Progenitor cell of endocrine pancreas (in vitro differentiated cells): ENCODE results near the gene KCNA3. TPM values are rescaled to one million over a fixed set of nuclear protein-coding genes. Genes with fewer than 3 reads are reported as not detected.
"Not testable (repeated sequence)": the region's sequence is repeated elsewhere in the genome, so short reads cannot be mapped to it uniquely, and the experiment has no call there.

Experiments used
- DNase-seq: peaks from one replicate; pipeline ENCODE4 v3.0.0; 2021; ENCODE audit warnings: low spot score; ENCODE audit not compliant: unreplicated experiment
- H3K27ac Mint-ChIP-seq: 2 replicates; pipeline ENCODE4 v1.8.0; 2021; ENCODE audit warnings: mild to moderate bottlenecking, moderate library complexity, mixed read lengths
- H3K27me3 Mint-ChIP-seq: 2 replicates; pipeline ENCODE4 v1.8.0; 2021; ENCODE audit warnings: mixed read lengths
- H3K36me3 Mint-ChIP-seq: 2 replicates; pipeline ENCODE4 v1.8.0; 2022; ENCODE audit warnings: mixed read lengths; ENCODE audit not compliant: insufficient read depth
- H3K4me1 Mint-ChIP-seq: 2 replicates; pipeline ENCODE4 v1.8.0; 2021; ENCODE audit warnings: low read depth, mixed read lengths
- H3K4me3 Mint-ChIP-seq: 2 replicates; pipeline ENCODE4 v1.8.0; 2021; ENCODE audit warnings: low read depth, mild to moderate bottlenecking, moderate library complexity, mixed read lengths
- H3K9me3 Mint-ChIP-seq: 2 replicates; pipeline ENCODE4 v1.8.0; 2021; ENCODE audit warnings: low read depth, mixed read lengths
- total RNA-seq: library from RNA; stranded (reverse); gene quantifications from 2 replicates; pipeline ENCODE4 v1.2.1, GENCODE V29; 2021
- TF ChIP-seq, protein P1 (sequence below): fragments of 200-600 bp; sonication (generic); IDR thresholded peaks from one replicate; pipeline ENCODE4 v1.5.0; 2021; ENCODE audit warnings: antibody characterized with exemption, mild to moderate bottlenecking; ENCODE audit not compliant: unreplicated experiment

Gene KCNA3
- total RNA-seq, 1 donor from 2014 or later = 0.72 TPM

GRCh38 chr1:110671361-110671760, 3.4 kb downstream of the KCNA3 start:
- TF ChIP-seq, protein P1, sequence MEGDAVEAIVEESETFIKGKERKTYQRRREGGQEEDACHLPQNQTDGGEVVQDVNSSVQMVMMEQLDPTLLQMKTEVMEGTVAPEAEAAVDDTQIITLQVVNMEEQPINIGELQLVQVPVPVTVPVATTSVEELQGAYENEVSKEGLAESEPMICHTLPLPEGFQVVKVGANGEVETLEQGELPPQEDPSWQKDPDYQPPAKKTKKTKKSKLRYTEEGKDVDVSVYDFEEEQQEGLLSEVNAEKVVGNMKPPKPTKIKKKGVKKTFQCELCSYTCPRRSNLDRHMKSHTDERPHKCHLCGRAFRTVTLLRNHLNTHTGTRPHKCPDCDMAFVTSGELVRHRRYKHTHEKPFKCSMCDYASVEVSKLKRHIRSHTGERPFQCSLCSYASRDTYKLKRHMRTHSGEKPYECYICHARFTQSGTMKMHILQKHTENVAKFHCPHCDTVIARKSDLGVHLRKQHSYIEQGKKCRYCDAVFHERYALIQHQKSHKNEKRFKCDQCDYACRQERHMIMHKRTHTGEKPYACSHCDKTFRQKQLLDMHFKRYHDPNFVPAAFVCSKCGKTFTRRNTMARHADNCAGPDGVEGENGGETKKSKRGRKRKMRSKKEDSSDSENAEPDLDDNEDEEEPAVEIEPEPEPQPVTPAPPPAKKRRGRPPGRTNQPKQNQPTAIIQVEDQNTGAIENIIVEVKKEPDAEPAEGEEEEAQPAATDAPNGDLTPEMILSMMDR = no peak
- no peaks in the 10 kb centered on the region for H3K36me3 Mint-ChIP-seq
- no peaks in the 10 kb centered on the region for H3K4me1 Mint-ChIP-seq
- H3K27me3 Mint-ChIP-seq = peaks cover 65% of the 10 kb centered on the region
- no peak overlapping the region for H3K27ac Mint-ChIP-seq
- no peaks in the 10 kb centered on the region for H3K9me3 Mint-ChIP-seq
- no peak for DNase-seq
- no peak overlapping the region for H3K4me3 Mint-ChIP-seq

- H3K9me3 Mint-ChIP-seq = no peaks in the 10 kb centered on the region
- no peaks in the 10 kb centered on the region for H3K4me1 Mint-ChIP-seq
- H3K4me3 Mint-ChIP-seq = no peak overlapping the region
- no peaks in the 10 kb centered on the region for H3K36me3 Mint-ChIP-seq
- peaks cover 47% of the 10 kb centered on the region for H3K27me3 Mint-ChIP-seq
- H3K27ac Mint-ChIP-seq = no peak overlapping the region
- DNase-seq = no peak
- TF ChIP-seq, protein P1 = no peak
Measured at GRCh38 chr1:110668549-110668948, 6.2 kb downstream of the KCNA3 start.

GRCh38 chr1:110667776-110668175, 7.0 kb downstream of the KCNA3 start:
- no peak for DNase-seq
- no peaks in the 10 kb centered on the region for H3K4me1 Mint-ChIP-seq
- H3K36me3 Mint-ChIP-seq = no peaks in the 10 kb centered on the region
- no peak overlapping the region for H3K27ac Mint-ChIP-seq
- TF ChIP-seq, protein P1 = no peak
- H3K9me3 Mint-ChIP-seq = no peaks in the 10 kb centered on the region
- H3K4me3 Mint-ChIP-seq = no peak overlapping the region
- H3K27me3 Mint-ChIP-seq = peaks cover 39% of the 10 kb centered on the region

- Mint-ChIP-seq H3K4me3 (no peak overlapping the region), H3K9me3 (no peaks in the 10 kb centered on the region), H3K27me3 (peaks cover 14% of the 10 kb centered on the region), H3K4me1 (no peaks in the 10 kb centered on the region), H3K27ac (no peak overlapping the region), H3K36me3 (no peaks in the 10 kb centered on the region)
- TF ChIP-seq, protein P1 = no peak
- no peak for DNase-seq
Measured at GRCh38 chr1:110663241-110663640, 11.5 kb downstream of the KCNA3 start.

DNA sequence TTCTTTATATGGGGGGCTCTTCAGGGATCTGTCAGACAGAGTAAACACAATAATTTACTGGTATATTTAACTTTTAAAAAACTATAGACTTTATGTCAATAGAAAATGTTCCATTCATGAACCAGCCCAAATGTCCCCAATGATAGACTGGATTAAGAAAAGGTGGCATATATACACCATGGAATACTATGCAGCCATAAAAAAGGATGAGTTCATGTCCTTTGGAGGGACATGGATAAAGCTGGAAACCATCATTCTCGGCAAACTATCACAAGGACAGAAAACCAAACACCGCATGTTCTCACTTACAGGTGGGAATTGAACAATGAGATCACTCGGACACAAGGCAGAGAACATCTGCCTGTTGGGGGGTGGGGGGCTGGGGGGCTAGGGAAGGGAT, 15.2 kb downstream of the KCNA3 start:
- H3K9me3 Mint-ChIP-seq, H3K4me3 Mint-ChIP-seq, H3K4me1 Mint-ChIP-seq, H3K27ac Mint-ChIP-seq, DNase-seq, H3K36me3 Mint-ChIP-seq: not testable (repeated sequence)
- H3K27me3 Mint-ChIP-seq = peaks cover 16% of the 10 kb centered on the region

DNA sequence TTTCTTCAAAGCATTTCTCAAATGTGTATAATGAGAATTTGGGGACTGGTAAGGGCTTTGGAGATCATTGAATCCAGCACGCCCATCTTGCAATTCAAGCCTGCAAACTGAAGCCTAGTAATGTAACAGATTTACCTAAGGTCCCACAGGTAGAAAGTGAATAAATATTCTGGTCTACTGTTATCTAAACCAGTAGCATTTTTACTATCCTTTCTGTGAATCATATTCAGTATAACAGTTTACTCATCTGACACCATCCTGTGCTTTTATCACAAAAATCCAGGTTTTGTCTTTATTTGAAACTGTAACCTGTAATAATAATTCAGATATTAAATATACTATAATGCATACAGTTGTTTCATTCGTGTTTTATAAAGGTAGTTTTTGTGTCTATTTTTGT, 17.4 kb downstream of the KCNA3 start:
- H3K36me3 Mint-ChIP-seq = no peaks in the 10 kb centered on the region
- no peak for DNase-seq
- H3K4me3 Mint-ChIP-seq = no peak overlapping the region
- H3K27ac Mint-ChIP-seq = no peak overlapping the region
- TF ChIP-seq, protein P1 = no peak
- H3K9me3 Mint-ChIP-seq = no peaks in the 10 kb centered on the region
- H3K4me1 Mint-ChIP-seq = no peaks in the 10 kb centered on the region
- H3K27me3 Mint-ChIP-seq = peaks cover 16% of the 10 kb centered on the region
